ENCODE results near the gene CHDH. TPM values are rescaled to one million over a fixed set of nuclear protein-coding genes. Genes with fewer than 3 reads are reported as not detected.

CHDH gene
- total RNA-seq, 4 donors from 2014 or later: 36.5 to 114 (median 53.7) TPM

GRCh38 chr3:53795789-53796560 lies 50.2 kb downstream of the CHDH start:
- Histone ChIP-seq H3K9me3 (no peaks in the 10 kb centered on the region), H3K36me3 (no peaks in the 10 kb centered on the region), H3K27ac (no peak overlapping the region), H3K4me1 (no peaks in the 10 kb centered on the region), H3K27me3 (no peaks in the 10 kb centered on the region), H3K4me3 (no peak overlapping the region)
- WGBS, 2 donors (ENCODE audit: low coverage in 1 of 2): 50 to 100% methylated on average over 3 to 12 of the region's 12 CpGs
- intact Hi-C loops (cut with DNase I; ENCODE audit: low total_unique reads): no loop called here
- no peak for TF ChIP-seq POLR2AphosphoS5 (IDR thresholded peaks at IDR 0.05)
- no peak for TF ChIP-seq POLR2A (IDR thresholded peaks at IDR 0.05)
- no peak for TF ChIP-seq EP300 (IDR thresholded peaks at IDR 0.05; ENCODE audit: low read depth)
- TF ChIP-seq CTCF (IDR thresholded peaks at IDR 0.05): no peak
- DNase-seq: peak; percentile 31
- in situ Hi-C loops (cut with MboI; ENCODE audit: low pct_ligation_motif_present in 1 of 4, low pct_unique_long_range_greater_than_20kb in 1 of 4, low sequenced_read_pairs in 3 of 4): no loop called here

GRCh38 chr3:53795176-53795575 lies 51.0 kb downstream of the CHDH start:
- Histone ChIP-seq H3K27me3 (no peaks in the 10 kb centered on the region), H3K27ac (no peak overlapping the region), H3K36me3 (no peaks in the 10 kb centered on the region), H3K4me3 (no peak overlapping the region), H3K4me1 (no peaks in the 10 kb centered on the region), H3K9me3 (no peaks in the 10 kb centered on the region)
- DNase-seq: no peak
- intact Hi-C loops (cut with DNase I; ENCODE audit: low total_unique reads) (no loop called here), in situ Hi-C loops (cut with MboI; ENCODE audit: low pct_ligation_motif_present in 1 of 4, low pct_unique_long_range_greater_than_20kb in 1 of 4, low sequenced_read_pairs in 3 of 4) (no loop called here)
- WGBS, 2 donors (ENCODE audit: low coverage in 1 of 2): 68% methylated on average over 3 of the region's 3 CpGs; no CpG with 5 or more reads in 1 of the 2 donors
- TF ChIP-seq CTCF (IDR thresholded peaks at IDR 0.05) (no peak), POLR2A (IDR thresholded peaks at IDR 0.05) (no peak), POLR2AphosphoS5 (IDR thresholded peaks at IDR 0.05) (no peak), EP300 (IDR thresholded peaks at IDR 0.05; ENCODE audit: low read depth) (no peak)

GRCh38 chr3:53794597-53794996 lies 51.6 kb downstream of the CHDH start:
- Histone ChIP-seq H3K36me3 (no peaks in the 10 kb centered on the region), H3K9me3 (no peaks in the 10 kb centered on the region), H3K4me3 (no peak overlapping the region), H3K4me1 (no peaks in the 10 kb centered on the region), H3K27me3 (no peaks in the 10 kb centered on the region), H3K27ac (no peak overlapping the region)
- 59 to 100% methylated on average over 3 of the region's 3 CpGs for WGBS, 2 donors (ENCODE audit: low coverage in 1 of 2)
- intact Hi-C loops (cut with DNase I; ENCODE audit: low total_unique reads) (no loop called here), in situ Hi-C loops (cut with MboI; ENCODE audit: low pct_ligation_motif_present in 1 of 4, low pct_unique_long_range_greater_than_20kb in 1 of 4, low sequenced_read_pairs in 3 of 4) (no loop called here)
- TF ChIP-seq EP300 (IDR thresholded peaks at IDR 0.05; ENCODE audit: low read depth) (no peak), POLR2A (IDR thresholded peaks at IDR 0.05) (no peak), CTCF (IDR thresholded peaks at IDR 0.05) (no peak), POLR2AphosphoS5 (IDR thresholded peaks at IDR 0.05) (no peak)
- no peak for DNase-seq

GRCh38 chr3:53792866-53793265 lies 53.4 kb downstream of the CHDH start:
- Histone ChIP-seq H3K27ac (no peak overlapping the region), H3K4me3 (no peak overlapping the region), H3K9me3 (no peaks in the 10 kb centered on the region), H3K4me1 (no peaks in the 10 kb centered on the region), H3K36me3 (no peaks in the 10 kb centered on the region), H3K27me3 (no peaks in the 10 kb centered on the region)
- DNase-seq: no peak
- WGBS, 2 donors (ENCODE audit: low coverage in 1 of 2): 91% methylated on average over 3 of the region's 3 CpGs; no CpG with 5 or more reads in 1 of the 2 donors
- in situ Hi-C loops (cut with MboI; ENCODE audit: low pct_ligation_motif_present in 1 of 4, low pct_unique_long_range_greater_than_20kb in 1 of 4, low sequenced_read_pairs in 3 of 4) (no loop called here), intact Hi-C loops (cut with DNase I; ENCODE audit: low total_unique reads) (no loop called here)
- TF ChIP-seq POLR2A (IDR thresholded peaks at IDR 0.05) (no peak), CTCF (IDR thresholded peaks at IDR 0.05) (no peak), POLR2AphosphoS5 (IDR thresholded peaks at IDR 0.05) (no peak), EP300 (IDR thresholded peaks at IDR 0.05; ENCODE audit: low read depth) (no peak)
